Mucosa of rectum (tissue), 2 donors: ENCODE data around the gene R3HDM2.
"Not testable (repeated sequence)": the region's sequence is repeated elsewhere in the genome, so short reads cannot be mapped to it uniquely, and the experiment has no call there.

ENCODE experiments used
- H3K27ac ChIP-seq, 2 donors: one replicate each; pipeline ENCODE4 v1.7.0; 2013; ENCODE audit warnings: inconsistent platforms in 2 of 2, low read depth in 2 of 2, low read length in 2 of 2
- H3K27me3 ChIP-seq, 2 donors: one replicate each; pipeline ENCODE4 v1.7.0; 2013; ENCODE audit warnings: low read length in 2 of 2; ENCODE audit not compliant: control insufficient read depth in 2 of 2, insufficient read depth in 2 of 2
- H3K36me3 ChIP-seq, 2 donors: one replicate each; pipeline ENCODE4 v1.7.0; 2013; ENCODE audit warnings: low read length in 2 of 2; ENCODE audit not compliant: control insufficient read depth in 2 of 2, insufficient read depth in 2 of 2
- H3K4me1 ChIP-seq, 2 donors: one replicate each; pipeline ENCODE4 v1.7.0; 2013; ENCODE audit warnings: low read length in 2 of 2, mild to moderate bottlenecking in 1 of 2; ENCODE audit not compliant: control insufficient read depth in 2 of 2, insufficient read depth in 2 of 2
- H3K4me3 ChIP-seq, 2 donors: one replicate each; pipeline ENCODE4 v1.7.0; 2013; ENCODE audit warnings: low read length in 2 of 2
- H3K9ac ChIP-seq, 2 donors: one replicate each; pipeline ENCODE4 v1.7.0; 2013; ENCODE audit warnings: low read length in 2 of 2, low read depth in 1 of 2, mild to moderate bottlenecking in 1 of 2
- H3K9me3 ChIP-seq, 2 donors: one replicate each; pipeline ENCODE4 v1.7.0; 2013; ENCODE audit warnings: low read length in 2 of 2; ENCODE audit not compliant: control insufficient read depth in 2 of 2
- donor health status: healthy.
- donor health status: Normal muscosa, but diverticular disease.

Gene R3HDM2

GRCh38 chr12:57315681-57316080 lies 115.2 kb downstream of the R3HDM2 start:
- H3K9me3 ChIP-seq: no peaks in the 10 kb centered on the region
- no peak overlapping the region for H3K27ac ChIP-seq
- H3K4me3 ChIP-seq: no peak overlapping the region
- no peaks in the 10 kb centered on the region for H3K36me3 ChIP-seq
- no peaks in the 10 kb centered on the region for H3K27me3 ChIP-seq
- no peaks in the 10 kb centered on the region for H3K4me1 ChIP-seq
- H3K9ac ChIP-seq: no peak overlapping the region

GRCh38 chr12:57312287-57312686 lies 118.6 kb downstream of the R3HDM2 start:
- not testable (repeated sequence) for H3K9me3 ChIP-seq, H3K4me3 ChIP-seq, H3K9ac ChIP-seq, H3K27ac ChIP-seq, H3K36me3 ChIP-seq, H3K27me3 ChIP-seq, H3K4me1 ChIP-seq

DNA sequence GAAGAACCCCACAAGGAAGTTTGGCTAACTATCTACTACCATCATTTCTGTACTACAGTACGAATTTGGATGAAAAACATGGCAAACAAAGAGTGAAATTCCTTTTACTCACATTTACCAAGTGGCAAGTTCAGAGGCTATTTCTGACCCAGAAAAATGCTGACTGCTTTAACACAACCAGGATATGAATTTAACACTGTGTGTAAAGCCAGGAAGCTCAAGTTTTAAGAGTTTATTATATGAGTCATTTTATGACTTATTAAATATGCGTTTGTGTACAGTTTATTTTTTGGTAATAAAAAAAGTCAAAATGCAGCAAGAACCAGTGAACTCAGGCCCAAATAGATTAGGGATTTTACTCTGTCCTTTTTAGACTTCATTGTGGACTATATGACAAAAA lies 121.4 kb downstream of the R3HDM2 start:
- Histone ChIP-seq H3K4me1 (peaks cover 0 to 9% of the 10 kb centered on the region in 2 donors), H3K27ac (peak overlapping the region; percentile 11 to 24), H3K36me3 (peaks cover 3 to 8% of the 10 kb centered on the region in 2 donors), H3K9me3 (no peaks in the 10 kb centered on the region), H3K9ac (no peak overlapping the region), H3K4me3 (no peak overlapping the region), H3K27me3 (no peaks in the 10 kb centered on the region)

GRCh38 chr12:57300961-57301584 lies 129.8 kb downstream of the R3HDM2 start:
- Histone ChIP-seq H3K9me3 (no peaks in the 10 kb centered on the region), H3K27ac (no peak overlapping the region), H3K9ac (no peak overlapping the region), H3K27me3 (no peaks in the 10 kb centered on the region), H3K4me1 (no peaks in the 10 kb centered on the region), H3K36me3 (peaks cover 22 to 50% of the 10 kb centered on the region in 2 donors), H3K4me3 (no peak overlapping the region)

DNA sequence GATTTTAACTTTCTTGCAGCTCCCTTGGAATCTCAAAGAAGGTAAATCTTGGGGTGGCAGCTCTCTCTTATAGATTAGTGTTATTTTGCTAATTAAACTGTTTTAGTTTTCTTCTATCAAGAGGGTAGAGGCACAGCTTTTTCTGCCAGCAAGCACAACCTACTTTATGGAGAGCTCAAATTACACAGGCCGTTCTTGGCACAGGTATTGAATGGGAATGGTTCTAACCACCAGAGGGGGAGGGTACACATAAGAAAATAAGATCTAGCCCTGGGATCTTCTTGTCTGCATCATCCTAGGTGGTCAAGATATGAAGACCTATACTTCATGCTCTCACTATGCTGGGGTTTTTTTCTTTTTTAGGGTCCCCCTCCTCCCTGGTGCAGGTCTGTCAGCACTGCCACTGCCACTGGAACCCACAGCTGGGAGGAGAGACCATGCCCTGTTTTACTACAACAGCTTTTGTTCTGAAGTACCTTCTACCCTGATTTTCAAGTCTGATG lies 131.3 kb downstream of the R3HDM2 start:
- H3K27ac ChIP-seq: no peak overlapping the region

DNA sequence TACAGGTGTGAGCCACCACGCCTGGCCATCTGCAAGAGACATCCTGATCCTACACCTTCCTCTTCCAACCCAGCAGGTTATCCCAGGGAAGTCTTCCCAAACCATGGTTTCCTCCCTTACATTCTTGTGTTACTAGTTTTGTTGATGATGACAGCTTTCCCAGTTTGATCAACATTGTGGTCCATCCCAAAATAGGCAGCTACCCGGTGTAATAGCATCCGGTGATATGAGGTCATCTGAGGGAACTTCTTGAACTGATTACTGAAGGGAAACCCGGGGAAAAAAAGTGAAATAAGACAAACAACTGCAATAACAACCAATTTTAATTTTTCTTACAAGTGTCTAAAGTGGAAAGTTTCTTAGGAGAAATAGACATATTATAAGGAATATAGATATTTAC lies 134.6 kb downstream of the R3HDM2 start:
- no peaks in the 10 kb centered on the region for H3K4me1 ChIP-seq
- no peak overlapping the region for H3K27ac ChIP-seq
- H3K36me3 ChIP-seq: peaks cover 30 to 65% of the 10 kb centered on the region in 2 donors
- no peaks in the 10 kb centered on the region for H3K27me3 ChIP-seq
- H3K9me3 ChIP-seq: no peaks in the 10 kb centered on the region
- H3K9ac ChIP-seq: no peak overlapping the region
- no peak overlapping the region for H3K4me3 ChIP-seq

More for the DNA sequence above, 131.3 kb downstream of the R3HDM2 start:
- no peak overlapping the region for H3K9ac ChIP-seq
- peaks cover 25 to 55% of the 10 kb centered on the region in 2 donors for H3K36me3 ChIP-seq
- H3K9me3 ChIP-seq: no peaks in the 10 kb centered on the region
- no peak overlapping the region for H3K4me3 ChIP-seq
- no peaks in the 10 kb centered on the region for H3K4me1 ChIP-seq
- H3K27me3 ChIP-seq: no peaks in the 10 kb centered on the region

DNA sequence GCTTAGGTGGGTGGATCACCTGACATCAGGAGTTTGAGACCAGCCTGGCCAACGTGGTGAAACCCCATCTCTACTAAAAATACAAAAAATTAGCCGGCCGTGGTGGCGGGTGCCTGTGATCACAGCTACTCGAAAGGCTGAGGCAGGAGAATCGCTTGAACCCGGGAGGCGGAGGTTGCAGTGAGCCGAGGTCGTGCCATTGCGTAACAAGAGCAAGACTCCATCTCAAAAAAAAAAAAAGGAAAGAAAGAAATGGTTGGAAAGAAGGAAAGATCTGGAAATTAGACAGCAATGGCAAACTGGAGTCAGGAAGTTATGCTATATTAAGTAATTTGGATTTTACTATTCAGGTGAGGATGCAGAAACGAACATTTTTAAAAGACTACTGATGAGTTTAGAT lies 148.8 kb downstream of the R3HDM2 start:
- Histone ChIP-seq H3K36me3 (peaks cover 22 to 45% of the 10 kb centered on the region in 2 donors), H3K4me1 (peaks cover 3 to 17% of the 10 kb centered on the region in 2 donors)
- H3K9ac ChIP-seq, H3K9me3 ChIP-seq, H3K27me3 ChIP-seq, H3K4me3 ChIP-seq, H3K27ac ChIP-seq: not testable (repeated sequence)

GRCh38 chr12:57280211-57281062 lies 150.4 kb downstream of the R3HDM2 start:
- Histone ChIP-seq H3K27ac (peak overlapping the region; percentile 79 to 86), H3K27me3 (no peaks in the 10 kb centered on the region), H3K9ac (peak overlapping the region; percentile 53 to 66), H3K9me3 (no peaks in the 10 kb centered on the region), H3K4me1 (peaks cover 3 to 17% of the 10 kb centered on the region in 2 donors), H3K4me3 (peak overlapping the region; percentile 20 to 39), H3K36me3 (peaks cover 22 to 36% of the 10 kb centered on the region in 2 donors)

DNA sequence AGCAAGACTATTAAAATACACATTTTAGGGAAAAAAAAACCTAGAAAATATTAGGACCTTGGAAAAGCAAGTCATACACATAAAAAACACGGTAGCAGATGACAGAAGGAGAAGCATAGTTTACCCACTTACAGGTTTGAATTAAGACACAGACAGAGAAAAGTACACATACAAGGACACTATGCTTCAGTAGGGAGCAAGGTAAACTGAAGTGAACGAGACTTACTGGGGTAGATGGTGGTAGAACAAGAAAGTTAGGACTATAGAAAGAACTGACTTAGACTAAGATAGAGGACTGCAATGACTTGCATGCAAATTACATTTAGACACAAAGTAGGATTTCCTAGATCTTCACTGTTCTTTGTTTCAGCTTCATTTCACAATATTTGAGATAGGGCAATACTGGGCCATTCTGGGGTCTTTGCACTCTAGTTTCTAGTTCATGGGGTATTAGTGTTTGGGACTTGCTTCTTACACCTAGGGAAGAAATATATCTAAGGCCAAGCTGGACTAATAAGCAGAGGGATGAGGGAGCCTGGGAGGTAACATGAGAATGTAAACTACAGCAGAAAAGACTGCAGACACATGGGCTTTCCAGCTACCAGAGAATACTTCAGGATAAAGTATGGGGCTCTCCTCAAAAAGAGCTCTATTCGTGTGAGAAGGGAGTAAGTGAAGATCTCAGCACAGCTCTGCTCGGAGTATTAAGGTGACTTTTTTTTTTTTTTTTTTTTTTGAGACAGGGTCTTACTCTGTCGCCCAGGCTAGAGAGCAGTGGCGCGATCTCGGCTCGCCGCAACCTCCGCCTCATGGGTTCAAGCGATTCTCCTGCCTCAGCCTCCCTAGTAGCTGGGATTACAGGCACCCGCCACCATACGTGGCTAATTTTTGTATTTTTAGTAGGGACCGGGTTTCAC lies 152.1 kb downstream of the R3HDM2 start:
- H3K4me3 ChIP-seq: no peak overlapping the region
- H3K4me1 ChIP-seq: peaks cover 3 to 17% of the 10 kb centered on the region in 2 donors
- no peak overlapping the region for H3K27ac ChIP-seq
- peaks cover 22 to 37% of the 10 kb centered on the region in 2 donors for H3K36me3 ChIP-seq
- no peaks in the 10 kb centered on the region for H3K9me3 ChIP-seq
- no peak overlapping the region for H3K9ac ChIP-seq
- no peaks in the 10 kb centered on the region for H3K27me3 ChIP-seq
